GM06990 (cell line): Measurements from ENCODE around the gene FDCSP.

Experiments used
- DNase-seq: peaks from one replicate; pipeline ENCODE4 v3.0.0-alpha.2; 2011; ENCODE audit not compliant: insufficient read length; ENCODE audit errors: extremely low read depth
- H3K27me3 ChIP-seq: replicated peaks from 2 replicates; pipeline ENCODE4 v1.6.0; 2011; ENCODE audit warnings: low read length; ENCODE audit not compliant: control insufficient read depth, insufficient read depth
- H3K36me3 ChIP-seq: 2 replicates; pipeline ENCODE4 v1.5.1; 2011; ENCODE audit warnings: low read length; ENCODE audit not compliant: control insufficient read depth, insufficient read depth
- H3K4me3 ChIP-seq: replicated peaks from 2 replicates; pipeline ENCODE4 v1.5.1; 2011; ENCODE audit warnings: low read depth, mild to moderate bottlenecking, control low read depth, low read length
- CTCF ChIP-seq: IDR thresholded peaks from 2 replicates; pipeline ENCODE4 v1.5.1; 2011; ENCODE audit warnings: low read length, control low read depth, mild to moderate bottlenecking, inconsistent platforms; ENCODE audit not compliant: insufficient read depth, poor library complexity, severe bottlenecking

FDCSP gene

GRCh38 chr4:70225824-70226223, at the start of gene FDCSP:
Gene FDCSP (plus strand): TSS chr4:70226124. CDS start chr4:70231195, 5,071 bp downstream.
- Histone ChIP-seq H3K4me3 (no peak within 1 kb of the TSS), H3K36me3 (no peaks in the 10 kb centered on the region), H3K27me3 (no peaks in the 10 kb centered on the region)
- no peak for DNase-seq
- no peak for TF ChIP-seq CTCF

- Histone ChIP-seq H3K27me3 (no peaks in the 10 kb centered on the region), H3K4me3 (no peak overlapping the region), H3K36me3 (no peaks in the 10 kb centered on the region)
- TF ChIP-seq CTCF: no peak
- no peak for DNase-seq
Observed at GRCh38 chr4:70177090-70177489, 48.8 kb upstream of the FDCSP start.

- no peak for TF ChIP-seq CTCF
- H3K4me3 ChIP-seq: no peak overlapping the region
- H3K36me3 ChIP-seq: no peaks in the 10 kb centered on the region
- H3K27me3 ChIP-seq: no peaks in the 10 kb centered on the region
- DNase-seq: no peak
Observed at GRCh38 chr4:70178075-70178660, 47.8 kb upstream of the FDCSP start.

GRCh38 chr4:70179811-70180210, 46.1 kb upstream of the FDCSP start:
- DNase-seq: no peak
- H3K36me3 ChIP-seq: no peaks in the 10 kb centered on the region
- no peak overlapping the region for H3K4me3 ChIP-seq
- no peak for TF ChIP-seq CTCF
- H3K27me3 ChIP-seq: no peaks in the 10 kb centered on the region

GRCh38 chr4:70181864-70182263, 44.1 kb upstream of the FDCSP start:
- Histone ChIP-seq H3K4me3 (no peak overlapping the region), H3K27me3 (no peaks in the 10 kb centered on the region), H3K36me3 (no peaks in the 10 kb centered on the region)
- no peak for TF ChIP-seq CTCF
- DNase-seq: no peak
